Caco-2 (cell line): ENCODE results near the gene SIDT2. TPM values are rescaled to one million over a fixed set of nuclear protein-coding genes. Genes with fewer than 3 reads are reported as not detected.

Experiments used
- BruUV-seq: library from RNA; stranded (reverse); fragments of 400-500 nt; replicated peaks from 2 replicates; lab custom pipeline; 2021; lab: Mats Ljungman, UMichigan
- CTCF ChIA-PET: fragments of 300-600 bp; sonication (Branson Sonifier 250); formaldehyde crosslinking; loops from one replicate; lab custom pipeline; 2022; ENCODE audit warnings: antibody characterized with exemption; lab: Charles Lee
- POLR2A ChIA-PET: fragments of 300-600 bp; sonication (Branson Sonifier 250); formaldehyde crosslinking; loops from one replicate; lab custom pipeline; 2022; ENCODE audit warnings: antibody characterized with exemption; lab: Charles Lee
- DNase-seq, 2 experiments: peaks; one replicate each; pipeline versions ENCODE4 v3.0.0 to v3.0.0-alpha.2; 2020 to 2022
- H3K27me3 ChIP-seq: replicated peaks from 2 replicates; pipeline ENCODE4 v1.6.0; 2011; ENCODE audit warnings: low read length; ENCODE audit not compliant: control insufficient read depth, insufficient read depth
- H3K36me3 ChIP-seq: 2 replicates; pipeline ENCODE4 v1.5.1; 2011; ENCODE audit warnings: low read length; ENCODE audit not compliant: control insufficient read depth, insufficient read depth
- H3K4me1 ChIP-seq: fragments of 250-450 bp; sonication (Bioruptor Pico); 2 replicates; pipeline ENCODE4 v1.5.1; 2020; ENCODE audit warnings: mild to moderate bottlenecking
- H3K4me3 ChIP-seq: 2 replicates; pipeline ENCODE4 v1.5.1; 2011; ENCODE audit warnings: low read depth, mild to moderate bottlenecking, control low read depth, low read length
- H3K9me3 ChIP-seq: fragments of 250-450 bp; sonication (Bioruptor Pico); 2 replicates; pipeline ENCODE4 v1.5.1; 2020; ENCODE audit warnings: mild to moderate bottlenecking, moderate library complexity
- H3K27ac Mint-ChIP-seq: one replicate; pipeline ENCODE4 v1.8.0; 2022; ENCODE audit warnings: mixed read lengths; ENCODE audit not compliant: unreplicated experiment
- H3K27me3 Mint-ChIP-seq: one replicate; pipeline ENCODE4 v1.8.0; 2022; ENCODE audit warnings: mixed read lengths; ENCODE audit not compliant: insufficient read depth, unreplicated experiment
- H3K36me3 Mint-ChIP-seq: one replicate; pipeline ENCODE4 v1.8.0; 2022; ENCODE audit warnings: mild to moderate bottlenecking, mixed read lengths; ENCODE audit not compliant: insufficient read depth, unreplicated experiment
- H3K4me1 Mint-ChIP-seq: one replicate; pipeline ENCODE4 v1.8.0; 2022; ENCODE audit warnings: low read depth, mixed read lengths; ENCODE audit not compliant: unreplicated experiment
- H3K4me3 Mint-ChIP-seq: one replicate; pipeline ENCODE4 v1.8.0; 2022; ENCODE audit warnings: mild to moderate bottlenecking, moderate library complexity, mixed read lengths; ENCODE audit not compliant: unreplicated experiment
- H3K9me3 Mint-ChIP-seq: one replicate; pipeline ENCODE4 v1.8.0; 2022; ENCODE audit warnings: mixed read lengths; ENCODE audit not compliant: unreplicated experiment
- intact Hi-C: fragments of 100-400 bp; cut with micrococcal nuclease; formaldehyde crosslinking; loops from one replicate; pipeline ENCODE4 v1.10.0; 2022; ENCODE audit not compliant: unreplicated experiment
- total RNA-seq: library from RNA; stranded (reverse); gene quantifications from 2 replicates; pipeline ENCODE4 v1.2.3, GENCODE V29; 2022
- TF ChIP-seq, protein P1 (sequence below), 2 experiments: fragments of 200-600 bp in 1 of 2; IDR thresholded peaks; 1 replicate in 1 of 2; 2 replicates in 1 of 2; pipeline versions ENCODE4 v1.5.1 to v1.8.0; 2011 to 2022; ENCODE audit warnings: antibody characterized with exemption in 1 of 2, control low read depth in 1 of 2, inconsistent platforms in 1 of 2, low read depth in 1 of 2, low read length in 1 of 2, mild to moderate bottlenecking in 1 of 2, moderate library complexity in 1 of 2; ENCODE audit not compliant: insufficient read depth in 1 of 2, severe bottlenecking in 1 of 2, unreplicated experiment in 1 of 2

SIDT2 gene
- total RNA-seq, 1 experiment from 2014 or later: 61.7 TPM

DNA sequence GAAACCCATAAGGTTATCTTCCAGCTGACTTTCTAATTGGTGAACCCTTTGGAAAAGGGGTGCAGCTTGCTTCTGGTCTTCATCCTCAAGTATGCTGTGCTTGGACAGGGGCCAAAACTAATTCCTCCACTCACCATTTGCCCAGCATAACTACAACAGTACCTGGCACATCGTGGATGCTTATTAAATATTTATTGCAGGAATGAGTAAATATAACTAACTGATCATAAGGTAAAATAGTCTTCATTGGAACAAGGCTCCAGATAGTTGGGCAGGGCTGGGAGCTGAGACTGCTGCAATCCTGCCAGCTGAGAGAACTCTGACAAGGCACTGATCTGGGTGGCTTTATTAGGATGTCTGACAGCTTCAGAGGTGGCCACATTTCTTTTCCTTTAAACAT, 2.4 kb upstream of the SIDT2 start:
- intact Hi-C loops: no loop called here
- no peaks in the 10 kb centered on the region for H3K9me3 Mint-ChIP-seq
- H3K27ac Mint-ChIP-seq: no peak overlapping the region
- peaks cover 72% of the 10 kb centered on the region for H3K36me3 Mint-ChIP-seq
- DNase-seq: no peak
- Histone ChIP-seq H3K27me3 (no peaks in the 10 kb centered on the region), H3K9me3 (no peaks in the 10 kb centered on the region), H3K36me3 (no peaks in the 10 kb centered on the region), H3K4me1 (peaks cover 35% of the 10 kb centered on the region), H3K4me3 (no peak overlapping the region)
- H3K4me3 Mint-ChIP-seq: no peak overlapping the region
- POLR2A ChIA-PET: no interaction called here
- H3K4me1 Mint-ChIP-seq: peaks cover 23% of the 10 kb centered on the region
- TF ChIP-seq, protein P1, sequence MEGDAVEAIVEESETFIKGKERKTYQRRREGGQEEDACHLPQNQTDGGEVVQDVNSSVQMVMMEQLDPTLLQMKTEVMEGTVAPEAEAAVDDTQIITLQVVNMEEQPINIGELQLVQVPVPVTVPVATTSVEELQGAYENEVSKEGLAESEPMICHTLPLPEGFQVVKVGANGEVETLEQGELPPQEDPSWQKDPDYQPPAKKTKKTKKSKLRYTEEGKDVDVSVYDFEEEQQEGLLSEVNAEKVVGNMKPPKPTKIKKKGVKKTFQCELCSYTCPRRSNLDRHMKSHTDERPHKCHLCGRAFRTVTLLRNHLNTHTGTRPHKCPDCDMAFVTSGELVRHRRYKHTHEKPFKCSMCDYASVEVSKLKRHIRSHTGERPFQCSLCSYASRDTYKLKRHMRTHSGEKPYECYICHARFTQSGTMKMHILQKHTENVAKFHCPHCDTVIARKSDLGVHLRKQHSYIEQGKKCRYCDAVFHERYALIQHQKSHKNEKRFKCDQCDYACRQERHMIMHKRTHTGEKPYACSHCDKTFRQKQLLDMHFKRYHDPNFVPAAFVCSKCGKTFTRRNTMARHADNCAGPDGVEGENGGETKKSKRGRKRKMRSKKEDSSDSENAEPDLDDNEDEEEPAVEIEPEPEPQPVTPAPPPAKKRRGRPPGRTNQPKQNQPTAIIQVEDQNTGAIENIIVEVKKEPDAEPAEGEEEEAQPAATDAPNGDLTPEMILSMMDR (IDR thresholded peaks at IDR 0.05; ENCODE audit: insufficient read depth in 1 of 2, low read depth in 1 of 2, low read length in 1 of 2, severe bottlenecking in 1 of 2, unreplicated experiment in 1 of 2): no peak
- H3K27me3 Mint-ChIP-seq: no peaks in the 10 kb centered on the region
- CTCF ChIA-PET: no interaction called here
- BruUV-seq: no TSS peak

DNA sequence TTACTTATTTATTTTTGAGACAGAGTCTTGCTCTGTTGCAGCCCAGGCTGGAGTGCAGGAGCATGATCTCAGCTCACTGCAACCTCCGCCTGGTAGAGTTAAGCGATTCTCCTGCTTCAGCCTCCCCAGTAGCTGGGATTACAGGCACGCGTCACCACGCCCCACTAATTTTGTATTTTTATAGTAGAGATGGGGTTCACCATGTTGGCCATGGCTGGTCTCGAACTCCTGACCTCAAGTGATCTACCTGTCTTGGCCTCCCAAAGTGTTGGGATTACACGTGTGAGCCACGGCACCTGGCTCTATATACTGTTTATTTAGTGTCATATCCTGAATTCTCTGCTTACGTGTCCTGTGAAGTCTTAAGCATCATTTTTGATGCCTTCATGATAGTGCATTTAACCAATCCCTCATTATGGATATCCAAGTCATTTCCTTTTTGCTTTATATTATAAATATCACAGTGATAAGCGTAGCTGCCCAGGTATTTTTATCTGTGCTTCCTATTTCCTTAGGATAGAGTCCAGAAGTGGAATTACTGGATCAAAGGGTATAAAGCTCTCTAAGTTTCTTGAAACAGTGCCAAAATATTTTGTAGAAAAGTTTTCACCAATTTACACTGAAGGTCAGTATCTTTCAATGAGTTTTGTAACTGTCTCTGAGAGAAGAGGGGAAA, 871 bp upstream of the SIDT2 start:
- H3K4me3 ChIP-seq: peak overlapping the region; percentile 87
- TF ChIP-seq, protein P1 (IDR thresholded peaks at IDR 0.05; ENCODE audit: insufficient read depth in 1 of 2, low read depth in 1 of 2, low read length in 1 of 2, severe bottlenecking in 1 of 2, unreplicated experiment in 1 of 2): no peak
- H3K27me3 ChIP-seq: no peaks in the 10 kb centered on the region
- Mint-ChIP-seq H3K4me1 (peaks cover 23% of the 10 kb centered on the region), H3K9me3 (no peaks in the 10 kb centered on the region), H3K27ac (peak overlapping the region; percentile 96), H3K27me3 (no peaks in the 10 kb centered on the region), H3K4me3 (peak overlapping the region; percentile 97), H3K36me3 (peaks cover 75% of the 10 kb centered on the region)
- POLR2A ChIA-PET: interaction anchor here (0.7 to 1.9 kb wide), 6 partner anchors 31 to 349 kb away, joined by 3 to 21 read pairs (median 5); partner anchors contain the start of gene PAFAH1B2
- peaks cover 7% of the 10 kb centered on the region for H3K36me3 ChIP-seq
- H3K9me3 ChIP-seq: no peaks in the 10 kb centered on the region
- H3K4me1 ChIP-seq: peaks cover 24% of the 10 kb centered on the region
- no peak for DNase-seq
- CTCF ChIA-PET: interaction anchor here (1.9 to 4.0 kb wide), 2 partner anchors 33 to 49 kb away, joined by 14 to 38 read pairs; partner anchors contain the start of gene PAFAH1B2
- no TSS peak for BruUV-seq
- intact Hi-C loops: loop anchor here (1.0 kb wide), 3 partner anchors 22 to 49 kb away; partner anchors contain the start of genes PAFAH1B2 and TAGLN

GRCh38 chr11:117179048-117179999, 781 bp downstream of the SIDT2 start:
- intact Hi-C loops: no loop called here
- Mint-ChIP-seq H3K4me3 (peak overlapping the region; percentile 97), H3K27me3 (no peaks in the 10 kb centered on the region), H3K4me1 (peaks cover 30% of the 10 kb centered on the region), H3K27ac (peak overlapping the region; percentile 96), H3K9me3 (no peaks in the 10 kb centered on the region), H3K36me3 (peaks cover 62% of the 10 kb centered on the region)
- ChIA-PET CTCF (interaction anchor here (1.0 to 4.0 kb wide), 8 partner anchors 16 to 406 kb away, joined by 3 to 38 read pairs (median 4); partner anchors contain the start of genes BUD13, PAFAH1B2 and PCSK7), POLR2A (interaction anchor here (0.6 to 1.9 kb wide), 12 partner anchors 20 to 359 kb away, joined by 3 to 21 read pairs (median 6); partner anchors contain the start of genes CEP164, PAFAH1B2 and TAGLN)
- TF ChIP-seq, protein P1 (IDR thresholded peaks at IDR 0.05; ENCODE audit: insufficient read depth in 1 of 2, low read depth in 1 of 2, low read length in 1 of 2, severe bottlenecking in 1 of 2, unreplicated experiment in 1 of 2): no peak
- peak overlapping the region; percentile 87 for H3K4me3 ChIP-seq
- no peaks in the 10 kb centered on the region for H3K9me3 ChIP-seq
- peak; percentile 75 to 81 for DNase-seq
- BruUV-seq: no TSS peak
- peaks cover 9% of the 10 kb centered on the region for H3K36me3 ChIP-seq
- peaks cover 27% of the 10 kb centered on the region for H3K4me1 ChIP-seq
- no peaks in the 10 kb centered on the region for H3K27me3 ChIP-seq
